HepG2 (cell line): ENCODE data around the gene IFT122.

ENCODE experiments used
- GMEB1 ChIP-seq: sonication (generic); formaldehyde crosslinking; IDR thresholded peaks from 2 replicates; pipeline ENCODE4 v1.5.1; 2020; ENCODE audit warnings: missing genetic modification reagents, mild to moderate bottlenecking, borderline replicate concordance
- HNRNPLL ChIP-seq: fragments of 200-400 bp; formaldehyde crosslinking; IDR thresholded peaks from 2 replicates; pipeline ENCODE4 v1.6.1; 2017; ENCODE audit warnings: mild to moderate bottlenecking, low read depth, low read length; ENCODE audit not compliant: poor library complexity, severe bottlenecking
- SRF ChIP-seq: IDR thresholded peaks from 2 replicates; pipeline ENCODE4 v1.6.1; 2011; ENCODE audit warnings: mild to moderate bottlenecking, low read depth, low read length, moderate library complexity
- ZBTB37 ChIP-seq: sonication (generic); formaldehyde crosslinking; IDR thresholded peaks from 2 replicates; pipeline ENCODE4 v1.4.0; 2020; ENCODE audit warnings: mild to moderate bottlenecking, missing genetic modification reagents
- ZFAT ChIP-seq: sonication (generic); formaldehyde crosslinking; conservative IDR thresholded peaks from 2 replicates; pipeline ENCODE4 v1.8.1; 2023; ENCODE audit warnings: missing genetic modification reagents, inconsistent platforms
- TF ChIP-seq, protein P1 (sequence below): sonication (generic); formaldehyde crosslinking; IDR thresholded peaks from 2 replicates; pipeline ENCODE4 v1.5.0; 2020; ENCODE audit warnings: mild to moderate bottlenecking, missing genetic modification reagents

GRCh38 chr3:129558772-129559564 is 118.9 kb downstream of the IFT122 start:
- TF ChIP-seq ZFAT (CRISPR knock-in tag) (no peak), ZBTB37 (CRISPR knock-in tag) (no peak), HNRNPLL (no peak), SRF (no peak), GMEB1 (CRISPR knock-in tag) (no peak)
- TF ChIP-seq, protein P1, sequence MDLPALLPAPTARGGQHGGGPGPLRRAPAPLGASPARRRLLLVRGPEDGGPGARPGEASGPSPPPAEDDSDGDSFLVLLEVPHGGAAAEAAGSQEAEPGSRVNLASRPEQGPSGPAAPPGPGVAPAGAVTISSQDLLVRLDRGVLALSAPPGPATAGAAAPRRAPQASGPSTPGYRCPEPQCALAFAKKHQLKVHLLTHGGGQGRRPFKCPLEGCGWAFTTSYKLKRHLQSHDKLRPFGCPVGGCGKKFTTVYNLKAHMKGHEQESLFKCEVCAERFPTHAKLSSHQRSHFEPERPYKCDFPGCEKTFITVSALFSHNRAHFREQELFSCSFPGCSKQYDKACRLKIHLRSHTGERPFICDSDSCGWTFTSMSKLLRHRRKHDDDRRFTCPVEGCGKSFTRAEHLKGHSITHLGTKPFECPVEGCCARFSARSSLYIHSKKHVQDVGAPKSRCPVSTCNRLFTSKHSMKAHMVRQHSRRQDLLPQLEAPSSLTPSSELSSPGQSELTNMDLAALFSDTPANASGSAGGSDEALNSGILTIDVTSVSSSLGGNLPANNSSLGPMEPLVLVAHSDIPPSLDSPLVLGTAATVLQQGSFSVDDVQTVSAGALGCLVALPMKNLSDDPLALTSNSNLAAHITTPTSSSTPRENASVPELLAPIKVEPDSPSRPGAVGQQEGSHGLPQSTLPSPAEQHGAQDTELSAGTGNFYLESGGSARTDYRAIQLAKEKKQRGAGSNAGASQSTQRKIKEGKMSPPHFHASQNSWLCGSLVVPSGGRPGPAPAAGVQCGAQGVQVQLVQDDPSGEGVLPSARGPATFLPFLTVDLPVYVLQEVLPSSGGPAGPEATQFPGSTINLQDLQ (CRISPR knock-in tag) = no peak
